ENCODE data around the gene ARHGEF38. TPM values are rescaled to one million over a fixed set of nuclear protein-coding genes. Genes with fewer than 3 reads are reported as not detected.

The ARHGEF38 gene
- total RNA-seq, 2 experiments from 2014 or later = not detected

DNA sequence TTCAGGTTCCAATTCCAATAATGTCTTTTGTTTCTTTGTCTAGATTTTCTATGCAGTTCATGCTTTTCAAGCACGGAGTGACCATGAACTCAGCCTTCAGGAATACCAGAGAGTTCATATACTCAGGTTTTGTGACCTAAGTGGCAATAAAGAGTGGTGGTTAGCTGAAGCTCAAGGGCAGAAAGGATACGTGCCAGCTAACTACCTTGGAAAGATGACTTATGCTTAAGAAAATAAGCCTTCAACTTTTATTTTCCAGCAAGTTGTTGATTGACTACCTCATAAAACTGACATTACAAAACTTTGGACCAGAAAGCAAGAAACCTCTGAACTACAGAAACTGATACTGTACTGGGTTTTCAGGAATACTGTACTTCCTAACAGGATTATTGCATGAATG lies 125.3 kb downstream of the ARHGEF38 start:
- DNase-seq (no peak), ATAC-seq (ENCODE audit: poor library complexity) (no peak)
- Mint-ChIP-seq H3K36me3 (ENCODE audit: low read depth) (peaks cover 12% of the 10 kb centered on the region), H3K4me1 (ENCODE audit: low read depth) (no peaks in the 10 kb centered on the region), H3K4me3 (no peak overlapping the region), H3K9me3 (no peaks in the 10 kb centered on the region), H3K27me3 (peaks cover 3% of the 10 kb centered on the region), H3K27ac (no peak overlapping the region)
- intact Hi-C loops (cut with DNase I, micrococcal nuclease) = no loop called here
- Histone ChIP-seq H3K27me3 (ENCODE audit: control insufficient read depth in 1 of 2, insufficient read depth in 2 of 2, low read length in 2 of 2) (peaks cover 0 to 4% of the 10 kb centered on the region in 2 experiments), H3K4me1 (ENCODE audit: insufficient read depth, low read length) (no peaks in the 10 kb centered on the region), H3K4me3 (ENCODE audit: low read length) (no peak overlapping the region), H3K9me3 (ENCODE audit: control insufficient read depth in 1 of 2, insufficient read depth in 1 of 2, low read length in 2 of 2) (no peaks in the 10 kb centered on the region), H3K36me3 (ENCODE audit: insufficient read depth, low read length) (peaks cover 12% of the 10 kb centered on the region), H3K27ac (ENCODE audit: low read depth in 1 of 2, low read length in 2 of 2) (no peak overlapping the region)
- ChIA-PET POLR2A (no interaction called here), CTCF (no interaction called here)
- TF ChIP-seq CTCF (IDR thresholded peaks at IDR 0.05) = no peak

- Histone ChIP-seq H3K4me3 (ENCODE audit: low read length) (no peak overlapping the region), H3K9me3 (ENCODE audit: control insufficient read depth in 1 of 2, insufficient read depth in 1 of 2, low read length in 2 of 2) (no peaks in the 10 kb centered on the region), H3K27ac (ENCODE audit: low read depth in 1 of 2, low read length in 2 of 2) (no peak overlapping the region), H3K4me1 (ENCODE audit: insufficient read depth, low read length) (no peaks in the 10 kb centered on the region), H3K36me3 (ENCODE audit: insufficient read depth, low read length) (peaks cover 22% of the 10 kb centered on the region), H3K27me3 (ENCODE audit: control insufficient read depth in 1 of 2, insufficient read depth in 2 of 2, low read length in 2 of 2) (no peaks in the 10 kb centered on the region)
- ATAC-seq (ENCODE audit: poor library complexity) = no peak
- H3K4me3 Mint-ChIP-seq = no peak overlapping the region
- intact Hi-C loops (cut with DNase I, micrococcal nuclease) = no loop called here
- POLR2A ChIA-PET = no interaction called here
- CTCF ChIA-PET = no interaction called here
- no peak for DNase-seq
- no peaks in the 10 kb centered on the region for H3K4me1 Mint-ChIP-seq (ENCODE audit: low read depth)
- no peak overlapping the region for H3K27ac Mint-ChIP-seq
- TF ChIP-seq CTCF (IDR thresholded peaks at IDR 0.05) = no peak
- no peaks in the 10 kb centered on the region for H3K9me3 Mint-ChIP-seq
- H3K27me3 Mint-ChIP-seq = no peaks in the 10 kb centered on the region
- H3K36me3 Mint-ChIP-seq (ENCODE audit: low read depth) = peaks cover 26% of the 10 kb centered on the region
Observed at GRCh38 chr4:105679186-105679585, 126.8 kb downstream of the ARHGEF38 start.

DNA sequence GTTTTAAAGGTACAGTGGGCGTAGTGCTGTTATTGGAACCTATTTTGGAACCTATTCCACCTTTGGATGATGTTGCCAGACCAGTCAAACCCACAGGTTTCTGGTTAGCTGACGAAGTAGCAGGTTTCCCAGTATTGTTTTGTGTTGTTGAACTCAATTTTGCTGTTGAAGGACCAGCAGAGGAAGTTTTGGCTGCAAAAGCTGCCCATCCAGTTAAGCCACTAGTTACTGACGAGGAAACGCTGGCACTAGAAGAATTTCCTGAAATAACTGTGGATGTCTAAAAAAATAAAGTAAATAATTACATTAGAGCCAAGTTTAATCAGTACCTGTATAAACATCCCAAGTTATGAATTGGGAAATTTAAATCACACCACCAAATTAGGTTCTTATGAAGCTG lies 130.6 kb downstream of the ARHGEF38 start:
- H3K36me3 ChIP-seq (ENCODE audit: insufficient read depth, low read length) = peaks cover 41% of the 10 kb centered on the region
- ATAC-seq (ENCODE audit: poor library complexity) (no peak), DNase-seq (no peak)
- H3K4me3 ChIP-seq (ENCODE audit: low read length) = no peak overlapping the region
- Mint-ChIP-seq H3K9me3 (no peaks in the 10 kb centered on the region), H3K4me1 (ENCODE audit: low read depth) (no peaks in the 10 kb centered on the region), H3K4me3 (no peak overlapping the region), H3K27me3 (no peaks in the 10 kb centered on the region), H3K36me3 (ENCODE audit: low read depth) (peaks cover 55% of the 10 kb centered on the region), H3K27ac (no peak overlapping the region)
- POLR2A ChIA-PET = no interaction called here
- H3K27me3 ChIP-seq (ENCODE audit: control insufficient read depth in 1 of 2, insufficient read depth in 2 of 2, low read length in 2 of 2) = no peaks in the 10 kb centered on the region
- CTCF ChIA-PET = interaction anchor here (0.7 to 1.4 kb wide), 2 partner anchors 9 to 18 kb away, joined by 3 read pairs; no protein-coding TSS in a partner anchor
- H3K4me1 ChIP-seq (ENCODE audit: insufficient read depth, low read length) = no peaks in the 10 kb centered on the region
- no peak overlapping the region for H3K27ac ChIP-seq (ENCODE audit: low read depth in 1 of 2, low read length in 2 of 2)
- intact Hi-C loops (cut with DNase I, micrococcal nuclease) = no loop called here
- TF ChIP-seq CTCF (IDR thresholded peaks at IDR 0.05) = no peak
- H3K9me3 ChIP-seq (ENCODE audit: control insufficient read depth in 1 of 2, insufficient read depth in 1 of 2, low read length in 2 of 2) = no peaks in the 10 kb centered on the region
